Bronchial epithelial cell (primary cell): Measurements from ENCODE around the gene PTK7. TPM values are rescaled to one million over a fixed set of nuclear protein-coding genes. Genes with fewer than 3 reads are reported as not detected.

Experiments used
- DNase-seq: peaks from one replicate; pipeline ENCODE4 v3.0.0-alpha.2; 2010; ENCODE audit warnings: low read depth
- FAIRE-seq: peaks from 2 replicates; lab custom pipeline; 2011; peaks lifted over from hg19 to GRCh38; lab: Jason Lieb, UNC
- H3K27me3 ChIP-seq: 2 replicates; pipeline ENCODE4 v1.5.1; 2011; ENCODE audit warnings: low read length; ENCODE audit not compliant: control insufficient read depth, insufficient read depth
- H3K36me3 ChIP-seq: 2 replicates; pipeline ENCODE4 v1.5.1; 2011; ENCODE audit warnings: low read length; ENCODE audit not compliant: control insufficient read depth, insufficient read depth
- H3K4me3 ChIP-seq: 2 replicates; pipeline ENCODE4 v1.5.1; 2011; ENCODE audit warnings: mild to moderate bottlenecking, low read depth, low read length, control low read depth
- total RNA-seq: library from RNA; depleted of rRNA; stranded (reverse); fragments of >200 nt; gene quantifications from 2 replicates; pipeline ENCODE4 v1.2.1, GENCODE V29; 2014
- TF ChIP-seq, protein P1 (sequence below): IDR thresholded peaks from 2 replicates; pipeline ENCODE4 v1.5.1; 2011; ENCODE audit warnings: mild to moderate bottlenecking, moderate library complexity, low read length, control low read depth, inconsistent platforms; ENCODE audit not compliant: insufficient read depth, severe bottlenecking

The PTK7 gene
- total RNA-seq, 1 donor from 2014 or later, result 53.2 TPM

DNA sequence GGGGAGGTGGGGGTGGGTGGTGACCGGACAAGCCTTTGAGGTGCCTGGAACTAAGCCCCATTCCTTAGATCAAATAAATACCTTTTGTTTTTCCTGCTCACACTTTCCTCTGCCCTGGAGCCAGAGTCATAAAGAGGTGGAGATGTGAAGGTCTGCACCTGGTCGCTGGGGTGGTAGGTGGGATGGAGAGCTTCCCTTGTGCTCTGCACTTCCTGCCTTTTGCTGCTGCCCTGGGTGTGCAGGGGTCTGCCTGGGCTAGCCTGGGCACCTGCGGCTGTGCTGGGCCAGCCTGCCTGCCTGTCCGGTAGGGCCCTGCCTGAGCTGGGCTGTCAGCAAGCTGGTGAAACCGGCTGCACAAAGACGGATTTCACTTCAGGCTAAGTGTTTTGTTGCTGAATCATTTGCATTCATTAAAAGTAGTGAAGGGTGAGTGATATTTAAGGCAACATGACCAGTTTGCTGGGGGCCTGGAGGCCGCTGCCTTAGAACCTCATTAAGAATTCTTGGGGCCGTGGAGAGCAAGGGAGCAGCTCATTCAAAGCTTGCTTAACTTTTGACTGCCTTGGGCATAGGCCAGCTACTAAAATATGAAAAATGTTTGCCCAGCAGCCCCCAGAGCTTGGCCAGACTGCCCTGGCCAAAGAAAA, 20.5 kb downstream of the PTK7 start:
- TF ChIP-seq, protein P1, sequence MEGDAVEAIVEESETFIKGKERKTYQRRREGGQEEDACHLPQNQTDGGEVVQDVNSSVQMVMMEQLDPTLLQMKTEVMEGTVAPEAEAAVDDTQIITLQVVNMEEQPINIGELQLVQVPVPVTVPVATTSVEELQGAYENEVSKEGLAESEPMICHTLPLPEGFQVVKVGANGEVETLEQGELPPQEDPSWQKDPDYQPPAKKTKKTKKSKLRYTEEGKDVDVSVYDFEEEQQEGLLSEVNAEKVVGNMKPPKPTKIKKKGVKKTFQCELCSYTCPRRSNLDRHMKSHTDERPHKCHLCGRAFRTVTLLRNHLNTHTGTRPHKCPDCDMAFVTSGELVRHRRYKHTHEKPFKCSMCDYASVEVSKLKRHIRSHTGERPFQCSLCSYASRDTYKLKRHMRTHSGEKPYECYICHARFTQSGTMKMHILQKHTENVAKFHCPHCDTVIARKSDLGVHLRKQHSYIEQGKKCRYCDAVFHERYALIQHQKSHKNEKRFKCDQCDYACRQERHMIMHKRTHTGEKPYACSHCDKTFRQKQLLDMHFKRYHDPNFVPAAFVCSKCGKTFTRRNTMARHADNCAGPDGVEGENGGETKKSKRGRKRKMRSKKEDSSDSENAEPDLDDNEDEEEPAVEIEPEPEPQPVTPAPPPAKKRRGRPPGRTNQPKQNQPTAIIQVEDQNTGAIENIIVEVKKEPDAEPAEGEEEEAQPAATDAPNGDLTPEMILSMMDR, result no peak
- Histone ChIP-seq H3K4me3 (peak overlapping the region; percentile 26), H3K27me3 (no peaks in the 10 kb centered on the region), H3K36me3 (no peaks in the 10 kb centered on the region)
- DNase-seq (peak; percentile 97), FAIRE-seq (no peak)

GRCh38 chr6:43097098-43097489, 21.0 kb downstream of the PTK7 start:
- no peak for FAIRE-seq
- Histone ChIP-seq H3K36me3 (no peaks in the 10 kb centered on the region), H3K27me3 (no peaks in the 10 kb centered on the region), H3K4me3 (no peak overlapping the region)
- DNase-seq, result no peak
- TF ChIP-seq, protein P1, result no peak

DNA sequence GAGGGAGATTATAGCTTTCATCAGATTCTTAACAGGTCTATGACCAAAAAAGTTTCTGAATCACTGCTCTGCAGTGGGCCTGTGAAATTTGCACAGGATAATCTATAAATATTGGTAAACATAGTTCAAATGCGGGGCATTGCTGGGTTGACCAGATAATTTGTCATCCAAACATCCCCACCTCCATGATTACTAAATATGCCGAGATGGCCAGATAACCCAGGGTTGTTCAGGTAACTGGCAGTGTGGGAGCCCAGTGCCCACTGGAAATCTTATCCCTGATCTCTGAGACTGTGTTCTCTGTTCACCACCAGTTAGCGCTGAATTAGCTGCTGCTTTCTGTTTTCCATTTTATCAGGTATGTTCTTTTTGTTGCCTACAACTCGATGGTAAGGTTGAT, 21.4 kb downstream of the PTK7 start:
- FAIRE-seq (no peak), DNase-seq (no peak)
- Histone ChIP-seq H3K27me3 (no peaks in the 10 kb centered on the region), H3K4me3 (no peak overlapping the region), H3K36me3 (no peaks in the 10 kb centered on the region)
- TF ChIP-seq, protein P1, result no peak

DNA sequence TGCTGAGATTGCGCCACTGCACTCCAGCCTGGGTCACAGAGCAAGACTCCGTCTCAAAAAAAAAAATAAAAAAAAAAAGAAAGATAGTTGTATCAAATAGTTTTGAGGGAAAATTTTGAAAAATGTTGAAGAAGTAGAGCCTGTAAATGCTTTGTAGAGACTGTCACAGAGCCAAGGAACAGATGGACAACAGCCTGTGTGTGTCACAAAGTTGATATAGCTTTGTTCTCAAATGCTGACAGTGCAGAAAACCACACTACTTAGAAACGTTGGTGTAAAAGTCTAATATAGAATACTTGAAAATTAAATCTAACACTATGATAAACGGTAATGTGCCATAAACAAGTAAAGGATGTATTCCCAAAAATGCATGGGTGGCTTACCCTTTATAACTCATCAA, 25.4 kb downstream of the PTK7 start:
- H3K36me3 ChIP-seq, result no peaks in the 10 kb centered on the region
- FAIRE-seq (no peak), DNase-seq (no peak)
- TF ChIP-seq, protein P1, result no peak
- no peak overlapping the region for H3K4me3 ChIP-seq
- no peaks in the 10 kb centered on the region for H3K27me3 ChIP-seq

GRCh38 chr6:43103253-43103876, 27.3 kb downstream of the PTK7 start:
- TF ChIP-seq, protein P1, result no peak
- no peak for DNase-seq
- Histone ChIP-seq H3K4me3 (no peak overlapping the region), H3K27me3 (no peaks in the 10 kb centered on the region), H3K36me3 (no peaks in the 10 kb centered on the region)
- no peak for FAIRE-seq
